Measurements from ENCODE around the gene MMAA.
"Not testable (repeated sequence)": the region's sequence is repeated elsewhere in the genome, so short reads cannot be mapped to it uniquely, and the experiment has no call there.

The MMAA gene
- 5.0 to 9.2 reads per million in 2 donors for total RNA-seq

- DNase-seq = peak; percentile 89 to 96 (median 93)
These were observed at the start of gene MMAA for GRCh38 chr4:145618932-145619638. Gene MMAA (plus strand): TSS chr4:145619385. CDS start chr4:145639140, 19,755 bp downstream.

GRCh38 chr4:145574546-145574945 is 44.6 kb upstream of the MMAA start:
- not testable (repeated sequence) for DNase-seq

- DNase-seq = no peak
These were observed 38.3 kb upstream of the MMAA start for GRCh38 chr4:145580906-145581305.

GRCh38 chr4:145583191-145584055 is 35.8 kb upstream of the MMAA start:
- DNase-seq = no peak

- DNase-seq = no peak
These were observed 32.0 kb upstream of the MMAA start for GRCh38 chr4:145587088-145587754.

GRCh38 chr4:145589381-145589780 is 29.8 kb upstream of the MMAA start:
- not testable (repeated sequence) for DNase-seq

GRCh38 chr4:145589916-145590702 is 29.1 kb upstream of the MMAA start:
- DNase-seq = no peak

- DNase-seq = no peak
These were observed 16.9 kb upstream of the MMAA start for GRCh38 chr4:145602129-145602760.

- no peak for DNase-seq
These were observed 13.2 kb upstream of the MMAA start for GRCh38 chr4:145605941-145606340.

GRCh38 chr4:145609481-145610427 is 9.4 kb upstream of the MMAA start:
- peak in 4 of 5 experiments; percentile 7 to 71 (median 38) for DNase-seq

GRCh38 chr4:145613566-145614232 is 5.5 kb upstream of the MMAA start:
- DNase-seq = no peak

GRCh38 chr4:145614233-145614610 is 5.0 kb upstream of the MMAA start:
- DNase-seq = no peak

GRCh38 chr4:145618210-145618931 is 814 bp upstream of the MMAA start:
- DNase-seq = peak in 1 of 5 experiments; percentile 30

- peak in 3 of 5 experiments; percentile 31 to 82 (median 32) for DNase-seq
These were observed 433 bp downstream of the MMAA start for GRCh38 chr4:145619639-145619996.

GRCh38 chr4:145622067-145622466 is 2.9 kb downstream of the MMAA start:
- DNase-seq = not testable (repeated sequence)

- DNase-seq = peak in 1 of 5 experiments; percentile 24
These were observed 4.6 kb downstream of the MMAA start for GRCh38 chr4:145623831-145624230.

- no peak for DNase-seq
These were observed 6.8 kb downstream of the MMAA start for GRCh38 chr4:145625677-145626622.

- DNase-seq = no peak
These were observed 7.4 kb downstream of the MMAA start for GRCh38 chr4:145626623-145626982.
